GM12878 (cell line): Measurements from ENCODE around the gene CLDN9. TPM values are rescaled to one million over a fixed set of nuclear protein-coding genes. Genes with fewer than 3 reads are reported as not detected.

Experiments used
- ATAC-seq: fragments of 200-7000 bp; cut with Tn5 transposase; 3 replicates; pipeline ENCODE4 v1.9.1; 2020; ENCODE audit warnings: mild to moderate bottlenecking, moderate library complexity
- BruUV-seq: library from RNA; stranded (reverse); fragments of 400-500 nt; replicated peaks from 2 replicates; lab custom pipeline; 2021; lab: Mats Ljungman, UMichigan
- CTCF ChIA-PET: fragments of 300-600 bp; sonication (Branson Sonifier 250); formaldehyde crosslinking; extraction: SDS; loops from one replicate; lab custom pipeline; 2021; ENCODE audit warnings: inconsistent platforms; lab: Yijun Ruan, JAX
- POLR2A ChIA-PET: fragments of 350-600 bp; formaldehyde crosslinking; extraction: SDS; loops from one replicate; lab custom pipeline; 2021; ENCODE audit warnings: inconsistent platforms; lab: Charles Lee
- RAD21 ChIA-PET: fragments of 300-600 bp; sonication (Branson Sonifier 250); formaldehyde crosslinking; loops from one replicate; lab custom pipeline; 2023; ENCODE audit warnings: antibody characterized with exemption; ENCODE audit not compliant: unreplicated experiment; lab: Charles Lee
- SMC1A ChIA-PET: fragments of 300-600 bp; sonication (Branson Sonifier 250); formaldehyde crosslinking; loops from one replicate; lab custom pipeline; 2023; ENCODE audit not compliant: unreplicated experiment, uncharacterized antibody; lab: Charles Lee
- DNase-seq: peaks from one replicate; pipeline ENCODE4 v3.0.0-alpha.2; 2011; ENCODE audit warnings: low read depth, low spot score
- FAIRE-seq: peaks from 3 replicates; lab custom pipeline; 2011; peaks lifted over from hg19 to GRCh38; lab: Jason Lieb, UNC
- H2AFZ ChIP-seq: 2 replicates; pipeline ENCODE4 v1.6.0; 2011; ENCODE audit warnings: low read depth, low read length, control low read depth; ENCODE audit not compliant: control insufficient read depth
- H3K27ac ChIP-seq: 2 replicates; pipeline ENCODE4 v1.5.1; 2011; ENCODE audit warnings: control low read depth; ENCODE audit not compliant: control insufficient read depth, insufficient read depth
- H3K27me3 ChIP-seq, 2 experiments: replicated peaks in 1 of 2; 2 replicates each; pipeline versions ENCODE4 v1.6.0 to v1.6.1; 2011; ENCODE audit warnings: low read length in 1 of 2; ENCODE audit not compliant: control insufficient read depth in 2 of 2, insufficient read depth in 2 of 2
- H3K36me3 ChIP-seq, 2 experiments: 2 replicates each; pipeline ENCODE4 v1.5.1; 2011; ENCODE audit warnings: low read length in 1 of 2; ENCODE audit not compliant: control insufficient read depth in 2 of 2, insufficient read depth in 2 of 2
- H3K4me1 ChIP-seq: 2 replicates; pipeline ENCODE4 v1.6.1; 2011; ENCODE audit warnings: mild to moderate bottlenecking, low read length, moderate library complexity, mixed read lengths; ENCODE audit not compliant: control insufficient read depth, insufficient read depth
- H3K4me2 ChIP-seq: 2 replicates; pipeline ENCODE4 v1.6.0; 2011; ENCODE audit warnings: control low read depth; ENCODE audit not compliant: control insufficient read depth, insufficient read depth
- H3K4me3 ChIP-seq: fragments of 200-600 bp; sonication (generic); 2 replicates; pipeline ENCODE4 v1.5.1; 2016
- H3K79me2 ChIP-seq: 2 replicates; pipeline ENCODE4 v1.6.0; 2011; ENCODE audit warnings: low read length; ENCODE audit not compliant: control insufficient read depth, insufficient read depth
- H3K9ac ChIP-seq: 2 replicates; pipeline ENCODE4 v1.8.0; 2011; ENCODE audit warnings: low read length, control low read depth, mixed read lengths; ENCODE audit not compliant: control insufficient read depth, insufficient read depth
- H3K9me3 ChIP-seq: replicated peaks from 3 replicates; pipeline ENCODE4 v1.5.1; 2011; ENCODE audit warnings: mild to moderate bottlenecking, low read length; ENCODE audit not compliant: control insufficient read depth, insufficient read depth
- H4K20me1 ChIP-seq: 2 replicates; pipeline ENCODE4 v1.6.0; 2011; ENCODE audit not compliant: control insufficient read depth, insufficient read depth
- BMI1 ChIP-seq: fragments of 450-650 bp; IDR thresholded peaks from 2 replicates; pipeline ENCODE4 v1.6.1; 2016; ENCODE audit warnings: mild to moderate bottlenecking, moderate library complexity, borderline replicate concordance
- CBX5 ChIP-seq: sonication (generic); IDR thresholded peaks from 2 replicates; pipeline ENCODE4 v1.6.1; 2016; ENCODE audit warnings: low read depth, moderate library complexity, mild to moderate bottlenecking, inconsistent platforms
- CHD1 ChIP-seq: IDR thresholded peaks from 2 replicates; pipeline ENCODE4 v1.6.1; 2012; ENCODE audit warnings: low read depth, low read length, improper control_type of control experiment
- EED ChIP-seq: sonication (generic); IDR thresholded peaks from 2 replicates; pipeline ENCODE4 v1.6.1; 2016; ENCODE audit warnings: antibody characterized with exemption, low read depth
- KLF5 ChIP-seq: fragments of 450-650 bp; IDR thresholded peaks from 2 replicates; pipeline ENCODE4 v1.6.1; 2014; ENCODE audit warnings: mild to moderate bottlenecking; ENCODE audit not compliant: partially characterized antibody
- MEF2B ChIP-seq: fragments of 450-650 bp; IDR thresholded peaks from 2 replicates; pipeline ENCODE4 v1.6.1; 2018; ENCODE audit warnings: mild to moderate bottlenecking, moderate library complexity; ENCODE audit not compliant: partially characterized antibody, poor library complexity, severe bottlenecking
- POLR2A ChIP-seq: IDR thresholded peaks from 2 replicates; pipeline ENCODE4 v1.6.1; 2011; ENCODE audit warnings: low read depth, mild to moderate bottlenecking, low read length
- SMARCA5 ChIP-seq: fragments of 450-650 bp; IDR thresholded peaks from 2 replicates; pipeline ENCODE4 v1.6.1; 2017; ENCODE audit warnings: mild to moderate bottlenecking
- WGBS: methylation state at CpG from one replicate; pipeline ENCODE4 v1.1.6; 2016; ENCODE audit warnings: low lambda C conversion rate; ENCODE audit not compliant: insufficient replicate concordance, insufficient coverage; ENCODE audit errors: missing lambda C conversion rate; 5-methylcytosine and 5-hydroxymethylcytosine counted together
- in situ Hi-C: fragments of 300-500 bp; cut with MboI; formaldehyde crosslinking; loops from 9 replicates; pipeline ENCODE4 v1.14.3; 2018; ENCODE audit warnings: mixed read lengths
- intact Hi-C: fragments of 100-400 bp; cut with micrococcal nuclease; formaldehyde crosslinking; loops from one replicate; pipeline ENCODE4 v1.14.2; 2022; ENCODE audit not compliant: unreplicated experiment
- polyA plus RNA-seq, 11 experiments: library from polyadenylated mRNA; depleted of rRNA in 4 of 11; unstranded in 6 of 11; stranded (reverse) in 5 of 11; fragments of >200 nt; fragmentation: Nextera tagmentation in 4 of 11; fragmentation: Illumina TruSeq in 1 of 11; extraction: Ambion mirVana in 4 of 11; extraction: Trizol in 1 of 11; gene quantifications; 1 replicate in 1 of 11; 2 replicates in 10 of 11; pipeline versions ENCODE4 v1.2.1 to v1.2.3, GENCODE V29; 2011 to 2016; ENCODE audit warnings: inconsistent platforms in 2 of 11, missing spikeins in 2 of 11, low read depth in 1 of 11
- total RNA-seq, 4 experiments: library from RNA; depleted of rRNA in 3 of 4; stranded (reverse); fragments of >200 nt in 3 of 4; fragmentation: Illumina TruSeq in 1 of 4; extraction: Trizol in 1 of 4; gene quantifications; 2 replicates each; pipeline versions ENCODE4 v1.2.1 to v1.2.3, GENCODE V29; 2013 to 2021
- TF ChIP-seq, protein P1 (sequence below): fragments of 450-650 bp; IDR thresholded peaks from 2 replicates; pipeline ENCODE4 v1.6.1; 2017; ENCODE audit warnings: mild to moderate bottlenecking, moderate library complexity
- TF ChIP-seq, protein P2 (sequence below): IDR thresholded peaks from 2 replicates; pipeline ENCODE4 v1.6.1; 2012; ENCODE audit warnings: low read depth, low read length, improper control_type of control experiment

The CLDN9 gene
- total and polyA plus RNA-seq, 10 of the 15 experiments (the other 5 are each of a cell fraction or from before 2014, with no cell fraction given): not detected

GRCh38 chr16:2976201-2976600, 36.5 kb upstream of the CLDN9 start (continued):
- TF ChIP-seq, protein P1, sequence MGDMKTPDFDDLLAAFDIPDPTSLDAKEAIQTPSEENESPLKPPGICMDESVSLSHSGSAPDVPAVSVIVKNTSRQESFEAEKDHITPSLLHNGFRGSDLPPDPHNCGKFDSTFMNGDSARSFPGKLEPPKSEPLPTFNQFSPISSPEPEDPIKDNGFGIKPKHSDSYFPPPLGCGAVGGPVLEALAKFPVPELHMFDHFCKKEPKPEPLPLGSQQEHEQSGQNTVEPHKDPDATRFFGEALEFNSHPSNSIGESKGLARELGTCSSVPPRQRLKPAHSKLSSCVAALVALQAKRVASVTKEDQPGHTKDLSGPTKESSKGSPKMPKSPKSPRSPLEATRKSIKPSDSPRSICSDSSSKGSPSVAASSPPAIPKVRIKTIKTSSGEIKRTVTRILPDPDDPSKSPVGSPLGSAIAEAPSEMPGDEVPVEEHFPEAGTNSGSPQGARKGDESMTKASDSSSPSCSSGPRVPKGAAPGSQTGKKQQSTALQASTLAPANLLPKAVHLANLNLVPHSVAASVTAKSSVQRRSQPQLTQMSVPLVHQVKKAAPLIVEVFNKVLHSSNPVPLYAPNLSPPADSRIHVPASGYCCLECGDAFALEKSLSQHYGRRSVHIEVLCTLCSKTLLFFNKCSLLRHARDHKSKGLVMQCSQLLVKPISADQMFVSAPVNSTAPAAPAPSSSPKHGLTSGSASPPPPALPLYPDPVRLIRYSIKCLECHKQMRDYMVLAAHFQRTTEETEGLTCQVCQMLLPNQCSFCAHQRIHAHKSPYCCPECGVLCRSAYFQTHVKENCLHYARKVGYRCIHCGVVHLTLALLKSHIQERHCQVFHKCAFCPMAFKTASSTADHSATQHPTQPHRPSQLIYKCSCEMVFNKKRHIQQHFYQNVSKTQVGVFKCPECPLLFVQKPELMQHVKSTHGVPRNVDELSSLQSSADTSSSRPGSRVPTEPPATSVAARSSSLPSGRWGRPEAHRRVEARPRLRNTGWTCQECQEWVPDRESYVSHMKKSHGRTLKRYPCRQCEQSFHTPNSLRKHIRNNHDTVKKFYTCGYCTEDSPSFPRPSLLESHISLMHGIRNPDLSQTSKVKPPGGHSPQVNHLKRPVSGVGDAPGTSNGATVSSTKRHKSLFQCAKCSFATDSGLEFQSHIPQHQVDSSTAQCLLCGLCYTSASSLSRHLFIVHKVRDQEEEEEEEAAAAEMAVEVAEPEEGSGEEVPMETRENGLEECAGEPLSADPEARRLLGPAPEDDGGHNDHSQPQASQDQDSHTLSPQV: no peak
- TF ChIP-seq, protein P2, sequence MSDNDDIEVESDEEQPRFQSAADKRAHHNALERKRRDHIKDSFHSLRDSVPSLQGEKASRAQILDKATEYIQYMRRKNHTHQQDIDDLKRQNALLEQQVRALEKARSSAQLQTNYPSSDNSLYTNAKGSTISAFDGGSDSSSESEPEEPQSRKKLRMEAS: no peak

- Histone ChIP-seq H3K9me3 (no peaks in the 10 kb centered on the region), H3K79me2 (peaks cover 11% of the 10 kb centered on the region), H3K9ac (no peak overlapping the region), H4K20me1 (no peaks in the 10 kb centered on the region), H3K27ac (no peak overlapping the region), H3K27me3 (no peaks in the 10 kb centered on the region), H3K4me3 (no peak overlapping the region), H3K4me1 (peaks cover 7% of the 10 kb centered on the region), H2AFZ (no peak overlapping the region), H3K4me2 (no peak overlapping the region), H3K36me3 (peaks cover 4 to 18% of the 10 kb centered on the region in 2 experiments; a peak in 3 of 4 replicates)
- ATAC-seq (no peak), FAIRE-seq (no peak), DNase-seq (no peak)
- CTCF ChIA-PET: interaction anchor here (1.8 kb wide), 1 partner anchor 50 kb away, joined by 7 read pairs; no protein-coding TSS in a partner anchor
- POLR2A ChIA-PET: interaction anchor here (1.3 kb wide), 1 partner anchor 11 kb away, joined by 3 read pairs; no protein-coding TSS in a partner anchor
- RAD21 ChIA-PET: no interaction called here
- TF ChIP-seq CBX5 (no peak), EED (no peak), CHD1 (no peak), BMI1 (no peak), MEF2B (no peak), KLF5 (no peak), POLR2A (no peak), SMARCA5 (no peak)
- no TSS peak for BruUV-seq
- SMC1A ChIA-PET: interaction anchor here (1.8 kb wide), 1 partner anchor 14 kb away, joined by 3 read pairs; no protein-coding TSS in a partner anchor
- in situ Hi-C loops: no loop called here
- intact Hi-C loops: no loop called here
- 94% methylated on average over 15 of the region's 15 CpGs for WGBS
These were observed 36.0 kb upstream of the CLDN9 start for GRCh38 chr16:2976673-2977072.
